ENCODE data around the gene RNU1-2. TPM values are rescaled to one million over a fixed set of nuclear protein-coding genes. Genes with fewer than 3 reads are reported as not detected.
A peak's percentile ranks its signal among the peaks of the same experiment; 100 is the strongest.
"Not testable (repeated sequence)": the region's sequence is repeated elsewhere in the genome, so short reads cannot be mapped to it uniquely, and the experiment has no call there.

Gene RNU1-2
- total RNA-seq, 2 donors from 2014 or later: 1,100 to 1,278 TPM

GRCh38 chr1:16895233-16895597, 565 bp upstream of the RNU1-2 start:
- ATAC-seq (replicated peaks in 1 of 2); DNase-seq; H3K36me3 Mint-ChIP-seq (ENCODE audit: insufficient read depth in 2 of 2); H3K9me3 Mint-ChIP-seq; H3K27me3 Mint-ChIP-seq (ENCODE audit: low read depth): not testable (repeated sequence)
- peak overlapping the region; percentile 95 for H3K27ac Mint-ChIP-seq
- peak overlapping the region; percentile 49 to 62 for H3K4me3 Mint-ChIP-seq
- peaks cover 34% of the 10 kb centered on the region for H3K4me1 Mint-ChIP-seq (ENCODE audit: low read depth)

GRCh38 chr1:16896316-16897055, 706 bp downstream of the RNU1-2 start:
- peak overlapping the region; percentile 95 for H3K27ac Mint-ChIP-seq
- not testable (repeated sequence) for H3K36me3 Mint-ChIP-seq (ENCODE audit: insufficient read depth in 2 of 2); H3K27me3 Mint-ChIP-seq (ENCODE audit: low read depth); H3K9me3 Mint-ChIP-seq
- H3K4me3 Mint-ChIP-seq: peak overlapping the region; percentile 35 to 49
- DNase-seq (peak; percentile 89 to 95), ATAC-seq (replicated peaks in 1 of 2) (peak; percentile 43 to 49)
- H3K4me1 Mint-ChIP-seq (ENCODE audit: low read depth): peaks cover 39% of the 10 kb centered on the region

GRCh38 chr1:16897653-16898052, 1.9 kb downstream of the RNU1-2 start:
- H3K27ac Mint-ChIP-seq: peak overlapping the region; percentile 95
- peaks cover 48% of the 10 kb centered on the region for H3K4me1 Mint-ChIP-seq (ENCODE audit: low read depth)
- H3K27me3 Mint-ChIP-seq (ENCODE audit: low read depth); ATAC-seq (replicated peaks in 1 of 2); DNase-seq; H3K36me3 Mint-ChIP-seq (ENCODE audit: insufficient read depth in 2 of 2); H3K9me3 Mint-ChIP-seq: not testable (repeated sequence)
- H3K4me3 Mint-ChIP-seq: peak overlapping the region in 1 of 2 donors; percentile 49

- Mint-ChIP-seq H3K4me1 (ENCODE audit: low read depth) (peaks cover 54% of the 10 kb centered on the region), H3K27ac (peak overlapping the region; percentile 95), H3K4me3 (peak overlapping the region in 1 of 2 donors; percentile 49)
- DNase-seq; ATAC-seq (replicated peaks in 1 of 2); H3K27me3 Mint-ChIP-seq (ENCODE audit: low read depth); H3K9me3 Mint-ChIP-seq; H3K36me3 Mint-ChIP-seq (ENCODE audit: insufficient read depth in 2 of 2): not testable (repeated sequence)
Observed at GRCh38 chr1:16898298-16898697, 2.5 kb downstream of the RNU1-2 start.

- H3K27me3 Mint-ChIP-seq (ENCODE audit: low read depth); DNase-seq; H3K27ac Mint-ChIP-seq; H3K4me3 Mint-ChIP-seq; H3K36me3 Mint-ChIP-seq (ENCODE audit: insufficient read depth in 2 of 2); H3K9me3 Mint-ChIP-seq; ATAC-seq (replicated peaks in 1 of 2): not testable (repeated sequence)
- H3K4me1 Mint-ChIP-seq (ENCODE audit: low read depth): peaks cover 61% of the 10 kb centered on the region
Observed at GRCh38 chr1:16899020-16899419, 3.2 kb downstream of the RNU1-2 start.

DNA sequence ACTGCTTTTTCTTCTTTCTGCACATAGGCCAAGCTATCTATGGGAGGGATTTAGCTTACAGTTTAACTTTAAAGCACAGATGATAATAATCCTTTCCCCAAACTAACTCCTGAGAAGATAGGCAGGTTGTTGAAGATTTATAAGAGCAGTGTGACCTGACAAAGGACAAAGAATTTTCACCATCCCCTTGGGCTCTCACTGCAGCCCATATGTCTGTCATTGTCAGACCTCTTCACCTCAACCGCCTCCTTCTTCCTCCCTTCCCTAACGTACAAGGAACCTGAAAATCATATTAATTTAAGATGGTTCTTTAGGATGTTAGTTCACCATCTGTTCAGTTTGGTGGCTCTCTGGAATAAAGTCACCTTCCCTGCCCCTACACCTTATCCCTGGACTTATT, 5.0 kb downstream of the RNU1-2 start:
- Mint-ChIP-seq H3K36me3 (ENCODE audit: insufficient read depth in 2 of 2) (no peaks in the 10 kb centered on the region), H3K27ac (no peak overlapping the region), H3K27me3 (ENCODE audit: low read depth) (no peaks in the 10 kb centered on the region), H3K4me1 (ENCODE audit: low read depth) (peaks cover 56% of the 10 kb centered on the region), H3K9me3 (no peaks in the 10 kb centered on the region), H3K4me3 (peak overlapping the region in 1 of 2 donors; percentile 29)
- no peak for ATAC-seq (replicated peaks in 1 of 2)
- DNase-seq: no peak

DNA sequence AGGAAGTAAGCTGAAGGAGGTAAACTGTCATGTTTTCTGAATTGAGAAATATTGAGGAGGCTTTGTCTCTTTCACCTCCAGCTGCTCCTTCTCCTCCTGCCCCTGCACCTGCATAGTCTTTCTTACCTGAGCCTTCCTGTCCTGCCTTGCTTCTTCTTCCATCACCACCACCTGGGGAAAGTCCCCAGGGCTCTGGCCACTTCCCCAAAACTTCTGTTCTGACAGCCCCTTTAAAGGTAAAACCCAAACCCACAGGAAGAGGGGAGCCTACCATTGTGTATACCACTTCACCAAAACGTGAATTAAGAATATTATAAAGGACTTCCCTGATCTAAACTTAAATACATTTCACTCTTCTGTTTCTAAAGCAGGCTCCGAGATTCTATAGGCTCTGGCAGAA, 5.6 kb downstream of the RNU1-2 start:
- not testable (repeated sequence) for H3K9me3 Mint-ChIP-seq; H3K27me3 Mint-ChIP-seq (ENCODE audit: low read depth); H3K36me3 Mint-ChIP-seq (ENCODE audit: insufficient read depth in 2 of 2); ATAC-seq (replicated peaks in 1 of 2); DNase-seq
- peak overlapping the region; percentile 36 for H3K27ac Mint-ChIP-seq
- H3K4me3 Mint-ChIP-seq: peak overlapping the region; percentile 31 to 45
- H3K4me1 Mint-ChIP-seq (ENCODE audit: low read depth): peaks cover 53% of the 10 kb centered on the region

DNA sequence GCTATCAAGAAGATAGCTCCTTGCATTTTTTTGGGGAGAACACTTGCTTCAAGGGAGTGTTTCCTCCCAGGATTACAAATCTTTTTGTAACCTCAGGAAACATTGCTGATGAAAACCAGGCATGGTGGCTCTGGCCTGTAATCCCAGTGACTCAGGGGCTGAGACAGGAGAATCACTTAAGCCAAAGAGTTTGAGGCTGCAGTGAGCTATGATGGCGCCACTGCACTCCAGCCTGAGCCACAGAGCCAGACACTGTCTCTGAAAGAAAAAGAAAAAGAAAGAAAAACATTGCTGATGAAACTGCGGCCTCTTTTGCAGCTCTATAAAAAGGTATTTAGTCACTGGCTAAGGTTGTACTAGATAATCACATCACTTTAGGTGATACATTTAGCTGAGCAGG, 7.3 kb downstream of the RNU1-2 start:
- Mint-ChIP-seq H3K27ac (peak overlapping the region; percentile 71), H3K27me3 (ENCODE audit: low read depth) (no peaks in the 10 kb centered on the region), H3K36me3 (ENCODE audit: insufficient read depth in 2 of 2) (no peaks in the 10 kb centered on the region), H3K4me3 (no peak overlapping the region), H3K9me3 (no peaks in the 10 kb centered on the region), H3K4me1 (ENCODE audit: low read depth) (peaks cover 36% of the 10 kb centered on the region)
- ATAC-seq (replicated peaks in 1 of 2): no peak
- no peak for DNase-seq

GRCh38 chr1:16903458-16903796, 7.6 kb downstream of the RNU1-2 start:
- H3K27me3 Mint-ChIP-seq (ENCODE audit: low read depth): no peaks in the 10 kb centered on the region
- peaks cover 33% of the 10 kb centered on the region for H3K4me1 Mint-ChIP-seq (ENCODE audit: low read depth)
- no peak for DNase-seq
- no peak for ATAC-seq (replicated peaks in 1 of 2)
- no peaks in the 10 kb centered on the region for H3K9me3 Mint-ChIP-seq
- H3K36me3 Mint-ChIP-seq (ENCODE audit: insufficient read depth in 2 of 2): no peaks in the 10 kb centered on the region
- peak overlapping the region; percentile 71 for H3K27ac Mint-ChIP-seq
- no peak overlapping the region for H3K4me3 Mint-ChIP-seq

GRCh38 chr1:16904560-16905109, 8.9 kb downstream of the RNU1-2 start:
- no peaks in the 10 kb centered on the region for H3K27me3 Mint-ChIP-seq (ENCODE audit: low read depth)
- H3K4me3 Mint-ChIP-seq: no peak overlapping the region
- peaks cover 32% of the 10 kb centered on the region for H3K4me1 Mint-ChIP-seq (ENCODE audit: low read depth)
- no peaks in the 10 kb centered on the region for H3K9me3 Mint-ChIP-seq
- no peaks in the 10 kb centered on the region for H3K36me3 Mint-ChIP-seq (ENCODE audit: insufficient read depth in 2 of 2)
- H3K27ac Mint-ChIP-seq: no peak overlapping the region
- ATAC-seq (replicated peaks in 1 of 2) (peak; percentile 84 to 87), DNase-seq (peak; percentile 99 to 100)

DNA sequence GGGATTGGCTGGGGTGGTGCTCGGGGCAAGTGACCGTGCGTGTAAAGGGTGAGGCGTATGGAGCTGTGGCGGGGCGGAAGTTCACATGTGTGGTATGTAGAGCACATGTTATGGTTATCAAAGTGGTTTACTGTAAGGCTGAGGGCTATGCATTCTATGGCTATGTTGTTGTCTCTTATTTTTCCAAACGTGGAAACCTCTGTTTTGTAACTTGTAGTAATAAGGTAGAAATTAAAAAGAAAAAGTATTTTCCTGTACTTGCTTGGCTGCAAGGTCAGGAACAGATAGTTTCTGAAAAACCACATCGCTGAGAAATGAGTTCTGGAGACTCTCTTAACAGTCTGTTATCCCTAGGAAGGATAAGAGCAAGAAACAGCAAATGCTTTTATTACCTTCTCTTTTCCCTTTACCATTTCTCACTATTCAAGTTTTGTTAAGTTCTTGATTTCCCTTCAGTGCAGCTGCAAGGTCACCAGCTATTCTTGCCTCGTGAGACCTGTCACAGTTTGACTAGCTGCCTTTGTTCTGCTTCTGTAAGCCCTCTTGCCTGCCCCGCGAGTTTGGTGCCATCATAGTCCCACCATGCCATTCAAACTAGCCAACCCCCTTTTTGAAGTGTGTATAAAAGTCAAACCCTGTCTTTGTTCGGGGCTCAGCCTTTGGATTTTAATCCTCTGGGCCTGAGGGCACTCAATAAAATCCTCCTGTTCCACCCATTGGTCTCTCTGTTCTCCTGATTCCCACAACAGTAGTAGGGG, 9.5 kb downstream of the RNU1-2 start:
- no peak overlapping the region for H3K4me3 Mint-ChIP-seq
- H3K36me3 Mint-ChIP-seq (ENCODE audit: insufficient read depth in 2 of 2): no peaks in the 10 kb centered on the region
- ATAC-seq (replicated peaks in 1 of 2) (peak; percentile 75 to 79), DNase-seq (peak; percentile 81 to 82)
- H3K27ac Mint-ChIP-seq: no peak overlapping the region
- H3K9me3 Mint-ChIP-seq: no peaks in the 10 kb centered on the region
- H3K4me1 Mint-ChIP-seq (ENCODE audit: low read depth): peaks cover 37% of the 10 kb centered on the region
- H3K27me3 Mint-ChIP-seq (ENCODE audit: low read depth): no peaks in the 10 kb centered on the region

- Mint-ChIP-seq H3K27ac (peak overlapping the region; percentile 42), H3K36me3 (ENCODE audit: insufficient read depth in 2 of 2) (no peaks in the 10 kb centered on the region), H3K9me3 (no peaks in the 10 kb centered on the region), H3K4me1 (ENCODE audit: low read depth) (peaks cover 32% of the 10 kb centered on the region), H3K4me3 (no peak overlapping the region), H3K27me3 (ENCODE audit: low read depth) (no peaks in the 10 kb centered on the region)
- ATAC-seq (replicated peaks in 1 of 2) (peak in 1 of 2 donors; percentile 20), DNase-seq (peak; percentile 50 to 65)
Observed at GRCh38 chr1:16905868-16906702, 10.3 kb downstream of the RNU1-2 start.

DNA sequence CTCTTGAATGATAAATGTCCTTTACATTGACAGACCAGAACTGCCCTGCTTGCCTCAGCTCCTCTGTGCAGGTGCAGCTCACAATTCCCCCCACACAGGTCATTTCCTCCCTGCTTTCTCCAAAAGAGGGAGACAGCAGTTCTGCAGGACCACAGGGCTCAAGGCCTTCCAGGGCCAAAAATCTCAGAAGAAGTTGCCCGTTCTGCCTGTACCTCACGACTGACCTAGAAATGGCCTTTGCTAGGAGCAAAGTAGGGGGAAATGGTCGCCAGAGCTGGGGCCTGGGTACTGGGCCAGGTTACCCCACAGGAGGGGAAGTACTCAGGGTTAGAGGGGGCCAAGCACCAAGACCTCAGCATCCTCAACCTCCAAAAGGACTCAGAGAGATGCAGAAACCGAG, 11.1 kb downstream of the RNU1-2 start:
- Mint-ChIP-seq H3K36me3 (ENCODE audit: insufficient read depth in 2 of 2) (no peaks in the 10 kb centered on the region), H3K27ac (peak overlapping the region; percentile 42), H3K4me3 (peak overlapping the region in 1 of 2 donors; percentile 6), H3K4me1 (ENCODE audit: low read depth) (peaks cover 24% of the 10 kb centered on the region), H3K27me3 (ENCODE audit: low read depth) (no peaks in the 10 kb centered on the region), H3K9me3 (no peaks in the 10 kb centered on the region)
- ATAC-seq (replicated peaks in 1 of 2): no peak
- DNase-seq: no peak

Measured in activated T-cell treated with anti-CD3 and anti-CD28 coated beads, Interleukin-2, amount 50 U/mL, for 72 hours (primary cell).